Progenitor cell of endocrine pancreas (in vitro differentiated cells): Measurements from ENCODE around the gene KCTD14. TPM values are rescaled to one million over a fixed set of nuclear protein-coding genes. Genes with fewer than 3 reads are reported as not detected.
A peak's percentile ranks its signal among the peaks of the same experiment; 100 is the strongest.
"Not testable (repeated sequence)": the region's sequence is repeated elsewhere in the genome, so short reads cannot be mapped to it uniquely, and the experiment has no call there.

Source experiments
- DNase-seq: peaks from one replicate; pipeline ENCODE4 v3.0.0; 2021; ENCODE audit warnings: low spot score; ENCODE audit not compliant: unreplicated experiment
- H3K27ac Mint-ChIP-seq: 2 replicates; pipeline ENCODE4 v1.8.0; 2021; ENCODE audit warnings: mild to moderate bottlenecking, moderate library complexity, mixed read lengths
- H3K27me3 Mint-ChIP-seq: 2 replicates; pipeline ENCODE4 v1.8.0; 2021; ENCODE audit warnings: mixed read lengths
- H3K36me3 Mint-ChIP-seq: 2 replicates; pipeline ENCODE4 v1.8.0; 2022; ENCODE audit warnings: mixed read lengths; ENCODE audit not compliant: insufficient read depth
- H3K4me1 Mint-ChIP-seq: 2 replicates; pipeline ENCODE4 v1.8.0; 2021; ENCODE audit warnings: low read depth, mixed read lengths
- H3K4me3 Mint-ChIP-seq: 2 replicates; pipeline ENCODE4 v1.8.0; 2021; ENCODE audit warnings: low read depth, mild to moderate bottlenecking, moderate library complexity, mixed read lengths
- H3K9me3 Mint-ChIP-seq: 2 replicates; pipeline ENCODE4 v1.8.0; 2021; ENCODE audit warnings: low read depth, mixed read lengths
- CTCF ChIP-seq: fragments of 200-600 bp; sonication (generic); IDR thresholded peaks from one replicate; pipeline ENCODE4 v1.5.0; 2021; ENCODE audit warnings: antibody characterized with exemption, mild to moderate bottlenecking; ENCODE audit not compliant: unreplicated experiment
- total RNA-seq: library from RNA; stranded (reverse); gene quantifications from 2 replicates; pipeline ENCODE4 v1.2.1, GENCODE V29; 2021

The KCTD14 gene
- total RNA-seq, 1 donor from 2014 or later, result 5.4 TPM

DNA sequence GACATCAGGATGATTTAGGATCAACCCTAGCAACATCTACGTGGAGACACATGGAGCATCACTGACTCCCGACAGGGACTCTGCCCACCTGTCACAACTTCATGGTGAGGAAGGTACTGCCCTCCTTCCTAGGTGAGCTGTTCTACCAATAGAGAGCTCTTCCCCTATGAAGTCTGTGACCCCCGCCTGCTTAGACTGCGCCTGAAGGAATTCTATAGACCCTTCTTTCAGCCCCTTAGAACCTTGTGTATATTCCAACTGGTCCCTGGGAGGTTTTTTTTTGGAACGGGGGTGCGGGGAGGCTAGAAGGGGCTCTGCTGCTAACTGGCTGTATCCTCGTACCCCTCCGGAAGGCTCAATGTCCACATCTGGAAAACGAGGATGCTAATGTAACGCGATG is 29.2 kb downstream of the KCTD14 start:
- peak overlapping the region; percentile 97 for H3K4me3 Mint-ChIP-seq
- no peaks in the 10 kb centered on the region for H3K9me3 Mint-ChIP-seq
- peaks cover 2% of the 10 kb centered on the region for H3K36me3 Mint-ChIP-seq
- no peak for DNase-seq
- no peaks in the 10 kb centered on the region for H3K27me3 Mint-ChIP-seq
- peaks cover 8% of the 10 kb centered on the region for H3K4me1 Mint-ChIP-seq
- peak overlapping the region; percentile 97 for H3K27ac Mint-ChIP-seq
- no peak for TF ChIP-seq CTCF

GRCh38 chr11:77990981-77991380 is 32.1 kb downstream of the KCTD14 start:
- H3K4me1 Mint-ChIP-seq, result peaks cover 8% of the 10 kb centered on the region
- no peak overlapping the region for H3K27ac Mint-ChIP-seq
- H3K36me3 Mint-ChIP-seq, result peaks cover 18% of the 10 kb centered on the region
- H3K4me3 Mint-ChIP-seq, result no peak overlapping the region
- no peaks in the 10 kb centered on the region for H3K9me3 Mint-ChIP-seq
- H3K27me3 Mint-ChIP-seq, result no peaks in the 10 kb centered on the region
- no peak for TF ChIP-seq CTCF
- DNase-seq, result no peak

DNA sequence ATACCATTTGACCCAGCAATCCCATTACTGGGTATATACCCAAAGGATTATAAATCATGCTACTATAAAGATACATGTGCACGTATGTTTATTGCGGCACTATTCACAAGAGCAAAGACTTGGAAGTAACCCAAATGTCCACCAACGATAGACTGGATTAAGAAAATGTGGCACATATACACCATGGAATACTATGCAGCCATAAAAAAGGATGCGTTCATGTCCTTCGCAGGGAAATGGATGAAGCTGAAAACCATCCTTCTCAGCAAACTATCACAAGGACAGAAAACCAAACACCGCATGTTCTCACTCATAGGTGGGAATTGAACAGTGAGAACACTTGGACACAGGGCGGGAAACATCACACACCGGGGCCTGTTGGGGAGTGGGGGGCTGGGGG is 36.6 kb downstream of the KCTD14 start:
- peaks cover 30% of the 10 kb centered on the region for H3K36me3 Mint-ChIP-seq

GRCh38 chr11:77981346-77981947 is 41.6 kb downstream of the KCTD14 start:
- DNase-seq, result no peak
- Mint-ChIP-seq H3K4me1 (no peaks in the 10 kb centered on the region), H3K4me3 (no peak overlapping the region), H3K36me3 (peaks cover 29% of the 10 kb centered on the region), H3K27ac (no peak overlapping the region), H3K27me3 (no peaks in the 10 kb centered on the region), H3K9me3 (no peaks in the 10 kb centered on the region)
- no peak for TF ChIP-seq CTCF

More for the DNA sequence above, 36.6 kb downstream of the KCTD14 start:
- not testable (repeated sequence) for H3K4me3 Mint-ChIP-seq, DNase-seq, H3K9me3 Mint-ChIP-seq, H3K4me1 Mint-ChIP-seq, H3K27me3 Mint-ChIP-seq
- H3K27ac Mint-ChIP-seq, result peak overlapping the region; percentile 33

- Mint-ChIP-seq H3K36me3 (peaks cover 11% of the 10 kb centered on the region), H3K27ac (no peak overlapping the region), H3K27me3 (no peaks in the 10 kb centered on the region), H3K9me3 (no peaks in the 10 kb centered on the region), H3K4me3 (no peak overlapping the region), H3K4me1 (no peaks in the 10 kb centered on the region)
- no peak for TF ChIP-seq CTCF
- DNase-seq, result no peak
Measured at GRCh38 chr11:77968337-77968736, 54.7 kb downstream of the KCTD14 start.

- Mint-ChIP-seq H3K27ac (no peak overlapping the region), H3K4me1 (no peaks in the 10 kb centered on the region), H3K27me3 (no peaks in the 10 kb centered on the region), H3K36me3 (peaks cover 11% of the 10 kb centered on the region), H3K9me3 (no peaks in the 10 kb centered on the region), H3K4me3 (no peak overlapping the region)
- DNase-seq, result no peak
- no peak for TF ChIP-seq CTCF
Measured at GRCh38 chr11:77967753-77968152, 55.3 kb downstream of the KCTD14 start.
